RPMI7951 (cell line): ENCODE measurements around the gene TRIO. TPM values are rescaled to one million over a fixed set of nuclear protein-coding genes. Genes with fewer than 3 reads are reported as not detected.

ENCODE experiments used
- DNase-seq: peaks from one replicate; pipeline ENCODE4 v3.0.0-alpha.2; 2012; ENCODE audit warnings: low read depth
- total RNA-seq: library from RNA; depleted of rRNA; stranded (reverse); fragments of >200 nt; shearing (Covaris generic); gene quantifications from 2 replicates; pipeline ENCODE4 v1.2.3, GENCODE V29; 2014

The TRIO gene
- total RNA-seq, 1 experiment from 2014 or later = 34.0 TPM

GRCh38 chr5:14122089-14122488 lies 21.1 kb upstream of the TRIO start:
- DNase-seq = no peak

- no peak for DNase-seq
Measured at GRCh38 chr5:14123551-14123950, 19.6 kb upstream of the TRIO start.

DNA sequence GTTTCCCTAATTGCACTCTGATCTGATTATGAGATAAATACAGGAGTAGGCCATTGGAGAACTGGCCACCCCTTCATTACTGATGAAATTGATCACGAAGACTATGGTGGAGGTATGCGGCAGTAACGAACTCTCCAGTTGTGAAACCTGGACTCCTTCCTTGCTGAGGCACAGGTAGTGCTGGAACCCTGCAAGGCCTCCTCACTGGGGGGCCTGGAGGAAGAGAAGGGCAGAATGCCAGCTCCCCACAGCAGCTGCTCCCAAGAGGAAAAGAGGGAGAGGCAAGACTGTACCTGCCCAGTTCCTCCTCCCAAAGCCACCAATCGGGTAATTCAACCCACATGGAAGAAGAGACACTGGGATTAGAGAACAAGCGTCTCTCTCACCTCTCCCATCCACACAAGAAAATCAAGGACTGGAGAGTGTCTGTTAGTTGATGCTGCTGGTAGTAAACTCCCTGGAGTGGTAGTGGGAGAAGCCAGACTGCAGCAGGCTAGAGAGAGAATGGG lies 19.1 kb upstream of the TRIO start:
- no peak for DNase-seq

- no peak for DNase-seq
Measured at GRCh38 chr5:14125262-14125661, 17.9 kb upstream of the TRIO start.

DNA sequence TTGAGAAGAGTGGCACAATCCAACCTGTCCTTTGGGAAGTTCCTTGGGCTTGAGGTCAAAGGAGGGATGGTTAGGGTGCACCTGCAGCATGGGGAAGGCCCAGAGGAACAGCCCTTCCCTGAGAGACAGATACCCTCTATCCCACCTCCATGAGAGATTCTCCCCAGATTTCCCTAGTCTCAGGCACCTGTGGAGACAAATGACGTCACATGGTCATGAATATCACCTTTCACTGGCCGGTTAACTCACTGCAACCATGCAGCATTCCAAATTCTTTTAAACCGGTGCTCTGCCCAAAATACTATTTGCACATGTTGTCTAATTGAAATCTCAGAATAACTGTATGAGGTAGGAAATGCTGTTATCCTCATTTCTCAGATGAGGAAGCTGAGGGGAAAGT lies 15.6 kb upstream of the TRIO start:
- DNase-seq = no peak

DNA sequence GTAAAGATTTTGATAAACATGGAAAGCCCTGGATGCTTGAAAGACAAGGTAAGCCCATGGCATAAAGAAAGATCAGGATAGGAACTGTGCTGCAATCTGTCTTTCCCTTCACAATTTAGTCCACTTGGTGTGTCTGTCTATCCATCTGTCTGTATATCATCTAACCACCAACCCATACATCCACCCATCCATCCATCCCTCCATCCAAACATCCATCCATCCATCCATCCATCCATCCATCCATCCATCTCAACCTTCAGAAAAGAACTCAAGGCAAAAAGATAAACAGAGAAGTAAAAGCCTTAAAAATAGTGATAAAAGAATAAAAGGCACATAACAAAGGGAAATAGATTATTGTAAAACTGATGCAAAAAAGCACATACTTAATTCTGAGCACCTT lies 15.1 kb upstream of the TRIO start:
- no peak for DNase-seq

DNA sequence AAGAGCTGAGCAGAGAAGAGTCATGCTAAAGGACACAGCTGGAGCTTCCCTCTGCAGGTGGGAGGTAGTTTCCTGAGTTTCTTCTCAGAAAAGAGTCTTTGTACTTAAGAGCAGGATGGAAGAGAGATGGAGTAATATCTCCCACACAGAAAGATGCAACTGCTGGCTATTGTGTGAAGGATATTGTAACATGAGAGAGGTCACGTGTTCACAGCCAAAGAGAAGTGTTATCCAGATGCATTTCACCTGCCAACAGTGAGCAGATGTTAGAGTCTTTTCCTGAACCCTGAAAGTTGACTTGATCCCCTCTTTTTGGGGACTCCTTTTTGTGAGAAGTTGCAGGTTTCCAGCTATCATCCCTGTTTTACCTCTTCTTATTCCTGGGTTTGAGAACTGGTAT lies 14.0 kb upstream of the TRIO start:
- no peak for DNase-seq

DNA sequence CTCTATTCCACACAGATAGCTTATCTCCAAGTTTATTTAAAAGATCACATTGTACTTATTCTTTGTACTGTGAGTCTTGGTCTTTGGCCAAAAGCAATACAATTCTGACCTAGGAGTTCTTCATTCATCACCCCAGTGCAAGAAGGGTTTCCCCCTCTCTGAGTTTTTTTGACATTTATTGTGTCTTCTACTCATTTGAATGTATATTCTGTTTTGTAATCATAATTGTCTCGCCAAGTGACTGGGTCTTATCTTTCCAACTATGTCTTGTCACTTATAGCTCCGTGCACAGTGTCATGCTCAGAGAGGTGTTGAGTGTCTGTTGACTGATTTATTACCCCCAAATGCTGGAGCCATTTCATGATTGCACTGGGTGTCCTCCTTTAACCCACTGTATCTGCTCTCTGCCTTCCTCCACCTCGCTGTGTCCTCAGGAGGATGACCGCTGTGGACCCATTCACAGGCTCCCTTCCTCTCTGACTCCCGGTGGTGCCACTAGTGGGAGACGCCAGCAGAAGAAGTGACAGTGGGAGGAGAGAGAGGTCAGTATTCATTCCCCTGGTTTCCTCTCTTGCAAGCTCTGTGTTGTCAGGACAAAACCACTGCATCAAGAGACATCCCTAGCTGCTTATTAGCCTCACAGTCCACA lies 11.2 kb upstream of the TRIO start:
- DNase-seq = no peak

GRCh38 chr5:14133394-14133793 lies 9.7 kb upstream of the TRIO start:
- no peak for DNase-seq

DNA sequence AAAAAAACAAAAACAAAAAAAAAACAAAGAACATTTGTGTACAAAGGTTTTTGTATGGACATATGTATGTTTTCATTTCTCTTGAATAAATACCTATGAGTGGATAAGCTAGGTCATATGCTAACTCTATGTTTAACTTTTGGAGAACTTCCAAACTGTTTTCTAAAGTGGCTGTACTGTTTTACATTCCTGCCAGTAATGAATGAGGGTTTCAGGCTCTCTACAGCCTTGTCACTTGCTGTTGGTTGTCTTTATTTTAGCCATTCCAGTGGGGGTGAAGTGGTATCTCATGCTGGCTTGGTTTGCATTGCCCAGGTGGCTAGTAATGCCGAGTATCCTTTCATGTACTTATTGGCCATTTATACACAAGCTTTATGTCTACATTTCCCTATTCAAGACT lies 9.1 kb upstream of the TRIO start:
- DNase-seq = no peak

DNA sequence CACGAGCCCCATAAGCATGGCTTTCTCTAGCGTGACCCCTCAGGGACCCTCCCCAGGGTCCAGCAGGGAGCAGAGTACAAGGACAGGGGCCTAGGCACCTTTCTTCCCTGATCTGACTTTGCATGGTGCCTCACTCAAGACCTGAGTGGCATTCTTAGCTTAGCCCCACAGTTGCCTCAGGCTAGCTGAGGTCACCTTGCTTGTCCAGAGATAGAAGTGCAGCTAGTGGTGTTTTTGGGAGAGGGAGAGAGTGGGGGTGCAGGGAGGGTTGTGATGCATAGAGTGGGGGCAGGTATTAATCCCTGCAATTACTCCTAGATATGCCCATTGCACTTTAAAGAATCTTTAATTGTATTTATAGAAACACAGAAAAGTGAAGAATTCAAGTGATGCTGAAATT lies 8.4 kb upstream of the TRIO start:
- no peak for DNase-seq

- DNase-seq = no peak
Measured at GRCh38 chr5:14135621-14136020, 7.5 kb upstream of the TRIO start.

DNA sequence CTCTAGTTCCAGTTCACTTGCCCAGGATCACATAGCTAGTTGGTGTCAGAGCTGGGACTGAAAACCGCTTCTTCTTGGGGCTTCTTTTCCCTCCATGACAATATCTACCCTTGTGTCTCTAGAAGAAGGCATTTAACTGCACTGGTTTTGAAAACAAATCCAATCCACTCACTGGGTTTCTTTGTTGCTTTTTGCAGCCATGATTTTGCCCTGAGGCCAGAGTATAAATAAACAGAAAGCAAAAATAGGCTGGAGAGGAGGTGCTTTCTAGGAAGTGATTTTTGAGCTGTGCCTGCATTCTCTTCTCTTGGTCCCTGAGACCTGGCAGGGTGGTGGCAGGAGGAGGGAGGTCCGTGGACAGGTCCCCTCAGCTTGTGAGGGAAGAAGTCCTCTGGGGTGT lies 6.9 kb upstream of the TRIO start:
- peak; percentile 52 for DNase-seq

- DNase-seq = no peak
Measured at GRCh38 chr5:14138608-14139540, 4.3 kb upstream of the TRIO start.

DNA sequence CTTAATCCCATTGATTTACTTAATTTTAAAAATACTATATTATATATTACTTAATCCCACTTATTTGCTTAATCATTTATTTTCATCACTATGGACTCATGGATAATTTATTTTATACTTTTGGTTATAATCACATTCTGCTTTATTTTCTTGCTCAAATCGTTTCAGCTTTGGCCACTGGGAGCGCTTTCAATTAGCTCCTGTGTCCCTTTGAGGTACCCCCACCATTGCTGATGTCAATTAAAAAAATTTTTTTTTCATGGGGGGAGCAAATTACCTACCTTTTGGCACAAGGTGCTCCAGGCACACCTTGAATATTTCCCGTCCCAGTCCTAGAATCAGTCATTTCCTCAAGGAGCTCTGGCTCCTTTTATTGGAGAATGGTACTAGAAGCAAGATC lies 1.4 kb upstream of the TRIO start:
- DNase-seq = no peak

- DNase-seq = peak; percentile 28
Measured at GRCh38 chr5:14142202-14142826, 828 bp upstream of the TRIO start.

GRCh38 chr5:14143546-14143840 lies 351 bp downstream of the TRIO start:
- no peak for DNase-seq

GRCh38 chr5:14143841-14144585 lies 871 bp downstream of the TRIO start:
- peak; percentile 35 for DNase-seq

DNA sequence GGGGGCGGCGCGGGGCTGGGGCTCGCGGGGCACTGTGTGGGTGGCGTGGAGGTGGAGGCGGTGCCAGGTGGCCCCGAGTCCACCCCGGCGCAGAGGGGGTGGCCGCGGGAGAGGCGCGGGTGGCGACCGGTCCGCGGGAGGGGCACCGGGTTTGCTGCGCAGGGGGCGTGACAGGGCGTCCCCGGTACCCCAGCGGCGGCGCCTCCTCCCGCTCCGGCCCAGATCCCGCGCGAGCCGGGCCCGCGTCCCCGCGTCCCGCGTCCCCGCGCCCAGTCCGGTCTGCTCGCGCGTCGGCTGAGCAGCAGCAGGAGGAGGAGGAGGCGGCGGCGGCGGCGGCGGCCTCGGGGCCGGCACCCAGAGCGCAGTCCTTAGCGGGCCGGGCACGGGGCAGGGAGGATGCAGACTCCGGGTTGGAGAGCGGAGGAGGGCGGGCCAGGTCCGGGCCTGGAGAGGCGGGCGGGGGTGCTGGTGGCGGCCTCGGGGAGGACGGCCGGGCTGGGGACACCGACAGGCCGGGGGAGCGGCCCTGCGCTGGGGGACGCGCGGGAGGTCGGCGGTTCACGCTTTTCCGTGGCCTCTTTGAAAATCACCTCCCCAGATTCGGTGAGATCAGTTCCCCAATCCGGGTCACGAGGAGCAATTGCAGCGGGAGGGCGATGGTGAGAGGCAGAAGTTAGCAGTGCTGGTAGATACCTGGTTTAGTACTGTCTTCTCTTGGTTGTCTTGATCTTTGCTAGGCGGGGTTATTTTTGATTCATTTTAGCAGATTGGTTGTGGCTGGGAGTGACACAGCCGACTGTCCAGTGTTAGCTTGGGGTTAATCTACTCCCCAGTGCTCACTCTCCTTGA lies 1.7 kb downstream of the TRIO start:
- DNase-seq = peak; percentile 75

DNA sequence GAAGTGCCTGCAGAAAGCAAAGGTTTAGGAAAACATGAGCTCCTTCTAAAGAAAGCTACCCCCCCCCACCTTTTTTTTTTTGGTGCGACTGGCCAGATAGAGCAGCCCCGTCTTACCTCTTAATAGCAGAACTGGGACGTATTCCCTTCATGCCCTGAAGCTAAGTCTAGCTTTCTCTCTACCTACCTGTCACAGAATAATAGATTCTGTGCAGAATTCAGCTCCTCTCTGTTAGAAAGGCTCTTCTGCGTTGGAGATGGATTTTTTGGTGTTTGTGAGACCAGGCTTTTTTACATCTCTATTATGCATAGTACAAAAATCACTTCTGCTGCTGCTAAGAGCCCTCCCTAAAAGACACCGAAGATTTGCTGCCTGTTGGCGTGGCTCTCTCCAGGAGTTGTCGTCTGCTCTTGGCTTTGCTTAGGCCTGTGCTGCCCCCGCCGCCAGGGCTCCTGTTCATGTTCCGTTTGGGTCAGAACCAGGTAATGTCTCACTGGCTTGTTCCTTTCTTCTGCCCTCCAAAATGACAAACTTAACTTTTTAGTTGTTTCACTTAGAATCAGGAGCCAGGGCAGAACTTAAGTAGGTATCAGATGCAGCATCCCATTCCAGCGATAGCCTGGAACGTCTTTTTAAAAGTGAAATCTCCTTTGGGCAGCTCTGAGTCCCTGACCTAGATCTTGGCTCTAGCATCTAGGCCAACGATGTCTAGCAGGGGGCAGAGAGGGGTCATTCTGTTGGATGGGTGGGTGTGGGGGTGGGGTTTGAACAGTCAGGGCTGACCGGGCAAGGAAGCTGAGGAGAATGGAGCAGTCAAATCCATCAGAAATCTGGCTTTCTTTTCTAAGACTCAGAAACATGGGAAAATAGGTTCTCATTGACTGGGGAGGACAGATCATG lies 2.5 kb downstream of the TRIO start:
- no peak for DNase-seq
